Measurements from ENCODE around the gene SETBP1. TPM values are rescaled to one million over a fixed set of nuclear protein-coding genes. Genes with fewer than 3 reads are reported as not detected.

The SETBP1 gene
- polyA plus RNA-seq, 2 donors, result 1.5 to 1.6 TPM

- Histone ChIP-seq H3K4me1 (ENCODE audit: control insufficient read depth in 2 of 2, insufficient read depth in 2 of 2, low read length in 1 of 2) (peaks cover 2 to 3% of the 10 kb centered on the region in 2 donors), H3K36me3 (ENCODE audit: control insufficient read depth in 2 of 2, insufficient read depth in 2 of 2, low read length in 1 of 2) (no peaks in the 10 kb centered on the region), H3K4me3 (ENCODE audit: low read depth in 1 of 2, low read length in 2 of 2) (no peak overlapping the region), H3K9me3 (ENCODE audit: control insufficient read depth in 2 of 2, insufficient read depth in 1 of 2, low read depth in 1 of 2, low read length in 1 of 2) (no peaks in the 10 kb centered on the region), H3K27ac (ENCODE audit: low read depth in 2 of 2, low read length in 1 of 2) (peak overlapping the region in 1 of 2 donors; percentile 58), H3K27me3 (ENCODE audit: control insufficient read depth in 1 of 2, insufficient read depth in 2 of 2, low read length in 2 of 2) (no peaks in the 10 kb centered on the region)
- 42 to 56% methylated on average over 5 of the region's 5 CpGs for WGBS, 2 donors
Observed at GRCh38 chr18:44700652-44701051, 20.0 kb downstream of the SETBP1 start.

GRCh38 chr18:44701227-44701626, 20.5 kb downstream of the SETBP1 start:
- Histone ChIP-seq H3K9me3 (ENCODE audit: control insufficient read depth in 2 of 2, insufficient read depth in 1 of 2, low read depth in 1 of 2, low read length in 1 of 2) (no peaks in the 10 kb centered on the region), H3K4me1 (ENCODE audit: control insufficient read depth in 2 of 2, insufficient read depth in 2 of 2, low read length in 1 of 2) (peaks cover 2 to 3% of the 10 kb centered on the region in 2 donors), H3K36me3 (ENCODE audit: control insufficient read depth in 2 of 2, insufficient read depth in 2 of 2, low read length in 1 of 2) (no peaks in the 10 kb centered on the region), H3K27ac (ENCODE audit: low read depth in 2 of 2, low read length in 1 of 2) (peak overlapping the region; percentile 50 to 58), H3K4me3 (ENCODE audit: low read depth in 1 of 2, low read length in 2 of 2) (no peak overlapping the region), H3K27me3 (ENCODE audit: control insufficient read depth in 1 of 2, insufficient read depth in 2 of 2, low read length in 2 of 2) (no peaks in the 10 kb centered on the region)
- WGBS, 2 donors, result 88% methylated on average over 10 of the region's 10 CpGs

DNA sequence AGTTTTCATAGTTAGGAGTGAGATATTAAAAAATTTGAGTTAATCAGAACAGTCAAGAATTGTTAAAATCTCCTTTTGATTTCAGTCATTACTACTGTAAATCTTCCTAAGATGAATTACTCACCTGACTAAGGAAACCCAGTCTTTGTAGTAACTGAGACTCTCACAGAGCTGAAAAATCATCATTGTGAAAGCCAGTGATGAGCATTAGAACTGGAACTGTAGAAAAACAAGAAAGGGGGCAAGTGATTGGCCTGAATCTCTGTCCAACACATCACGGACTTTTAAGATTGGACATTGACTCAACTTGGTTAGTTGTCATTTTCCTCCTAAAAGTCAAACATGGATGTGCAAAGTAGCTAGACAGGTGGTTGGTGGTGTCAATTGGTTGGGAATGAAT, 21.9 kb downstream of the SETBP1 start:
- no peak overlapping the region for H3K27ac ChIP-seq (ENCODE audit: low read depth in 2 of 2, low read length in 1 of 2)
- no peaks in the 10 kb centered on the region for H3K27me3 ChIP-seq (ENCODE audit: control insufficient read depth in 1 of 2, insufficient read depth in 2 of 2, low read length in 2 of 2)
- no peaks in the 10 kb centered on the region for H3K36me3 ChIP-seq (ENCODE audit: control insufficient read depth in 2 of 2, insufficient read depth in 2 of 2, low read length in 1 of 2)
- peaks cover 2 to 3% of the 10 kb centered on the region in 2 donors for H3K4me1 ChIP-seq (ENCODE audit: control insufficient read depth in 2 of 2, insufficient read depth in 2 of 2, low read length in 1 of 2)
- no peak overlapping the region for H3K4me3 ChIP-seq (ENCODE audit: low read depth in 1 of 2, low read length in 2 of 2)
- 93 to 94% methylated on average over 1 of the region's 1 CpG for WGBS, 2 donors
- H3K9me3 ChIP-seq (ENCODE audit: control insufficient read depth in 2 of 2, insufficient read depth in 1 of 2, low read depth in 1 of 2, low read length in 1 of 2), result no peaks in the 10 kb centered on the region

GRCh38 chr18:44704135-44704789, 23.6 kb downstream of the SETBP1 start:
- Histone ChIP-seq H3K4me3 (ENCODE audit: low read depth in 1 of 2, low read length in 2 of 2) (no peak overlapping the region), H3K4me1 (ENCODE audit: control insufficient read depth in 2 of 2, insufficient read depth in 2 of 2, low read length in 1 of 2) (peaks cover 3 to 6% of the 10 kb centered on the region in 2 donors), H3K27ac (ENCODE audit: low read depth in 2 of 2, low read length in 1 of 2) (no peak overlapping the region), H3K27me3 (ENCODE audit: control insufficient read depth in 1 of 2, insufficient read depth in 2 of 2, low read length in 2 of 2) (no peaks in the 10 kb centered on the region), H3K9me3 (ENCODE audit: control insufficient read depth in 2 of 2, insufficient read depth in 1 of 2, low read depth in 1 of 2, low read length in 1 of 2) (no peaks in the 10 kb centered on the region), H3K36me3 (ENCODE audit: control insufficient read depth in 2 of 2, insufficient read depth in 2 of 2, low read length in 1 of 2) (no peaks in the 10 kb centered on the region)
- 85 to 96% methylated on average over 1 of the region's 1 CpG for WGBS, 2 donors

- H3K9me3 ChIP-seq (ENCODE audit: control insufficient read depth in 2 of 2, insufficient read depth in 1 of 2, low read depth in 1 of 2, low read length in 1 of 2), result no peaks in the 10 kb centered on the region
- H3K4me1 ChIP-seq (ENCODE audit: control insufficient read depth in 2 of 2, insufficient read depth in 2 of 2, low read length in 1 of 2), result peaks cover 3 to 6% of the 10 kb centered on the region in 2 donors
- WGBS, 2 donors, result 80 to 84% methylated on average over 2 of the region's 2 CpGs
- no peak overlapping the region for H3K27ac ChIP-seq (ENCODE audit: low read depth in 2 of 2, low read length in 1 of 2)
- no peaks in the 10 kb centered on the region for H3K36me3 ChIP-seq (ENCODE audit: control insufficient read depth in 2 of 2, insufficient read depth in 2 of 2, low read length in 1 of 2)
- no peak overlapping the region for H3K4me3 ChIP-seq (ENCODE audit: low read depth in 1 of 2, low read length in 2 of 2)
- H3K27me3 ChIP-seq (ENCODE audit: control insufficient read depth in 1 of 2, insufficient read depth in 2 of 2, low read length in 2 of 2), result no peaks in the 10 kb centered on the region
Observed at GRCh38 chr18:44705075-44705675, 24.5 kb downstream of the SETBP1 start.

DNA sequence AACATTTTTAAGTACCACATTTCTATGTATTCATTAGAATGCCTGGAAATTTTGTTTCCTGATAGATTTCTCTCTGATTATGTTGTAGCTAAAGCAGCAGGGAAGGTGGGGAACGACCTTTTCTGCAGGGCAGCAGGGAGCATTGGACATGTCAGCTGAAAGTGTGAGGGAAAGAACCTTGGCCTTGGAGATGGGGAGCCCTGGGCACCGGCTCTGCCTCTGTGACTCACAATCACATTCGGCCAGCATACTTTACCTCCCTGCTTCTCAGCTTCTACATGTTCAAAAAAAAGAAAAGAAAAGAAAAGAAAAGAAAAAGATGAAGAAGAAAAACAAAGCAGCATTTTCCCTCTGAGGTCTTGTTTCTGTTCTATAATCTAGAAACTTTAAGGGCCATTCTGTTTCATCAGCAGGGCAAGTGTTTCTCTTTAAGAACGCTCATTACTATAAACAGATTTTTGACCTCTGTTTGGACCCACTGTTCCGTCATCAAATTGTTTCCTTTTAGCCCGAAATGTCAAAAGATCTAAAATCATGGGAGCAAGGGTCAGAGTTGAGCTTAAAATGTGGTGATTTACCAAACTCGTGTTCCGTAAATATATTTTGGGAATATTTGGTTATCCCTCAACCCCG, 27.9 kb downstream of the SETBP1 start:
- Histone ChIP-seq H3K36me3 (ENCODE audit: control insufficient read depth in 2 of 2, insufficient read depth in 2 of 2, low read length in 1 of 2) (no peaks in the 10 kb centered on the region), H3K9me3 (ENCODE audit: control insufficient read depth in 2 of 2, insufficient read depth in 1 of 2, low read depth in 1 of 2, low read length in 1 of 2) (no peaks in the 10 kb centered on the region), H3K4me1 (ENCODE audit: control insufficient read depth in 2 of 2, insufficient read depth in 2 of 2, low read length in 1 of 2) (peaks cover 0 to 4% of the 10 kb centered on the region in 2 donors), H3K4me3 (ENCODE audit: low read depth in 1 of 2, low read length in 2 of 2) (no peak overlapping the region), H3K27ac (ENCODE audit: low read depth in 2 of 2, low read length in 1 of 2) (peak overlapping the region in 1 of 2 donors; percentile 57), H3K27me3 (ENCODE audit: control insufficient read depth in 1 of 2, insufficient read depth in 2 of 2, low read length in 2 of 2) (no peaks in the 10 kb centered on the region)
- WGBS, 2 donors, result 59 to 67% methylated on average over 9 of the region's 9 CpGs

DNA sequence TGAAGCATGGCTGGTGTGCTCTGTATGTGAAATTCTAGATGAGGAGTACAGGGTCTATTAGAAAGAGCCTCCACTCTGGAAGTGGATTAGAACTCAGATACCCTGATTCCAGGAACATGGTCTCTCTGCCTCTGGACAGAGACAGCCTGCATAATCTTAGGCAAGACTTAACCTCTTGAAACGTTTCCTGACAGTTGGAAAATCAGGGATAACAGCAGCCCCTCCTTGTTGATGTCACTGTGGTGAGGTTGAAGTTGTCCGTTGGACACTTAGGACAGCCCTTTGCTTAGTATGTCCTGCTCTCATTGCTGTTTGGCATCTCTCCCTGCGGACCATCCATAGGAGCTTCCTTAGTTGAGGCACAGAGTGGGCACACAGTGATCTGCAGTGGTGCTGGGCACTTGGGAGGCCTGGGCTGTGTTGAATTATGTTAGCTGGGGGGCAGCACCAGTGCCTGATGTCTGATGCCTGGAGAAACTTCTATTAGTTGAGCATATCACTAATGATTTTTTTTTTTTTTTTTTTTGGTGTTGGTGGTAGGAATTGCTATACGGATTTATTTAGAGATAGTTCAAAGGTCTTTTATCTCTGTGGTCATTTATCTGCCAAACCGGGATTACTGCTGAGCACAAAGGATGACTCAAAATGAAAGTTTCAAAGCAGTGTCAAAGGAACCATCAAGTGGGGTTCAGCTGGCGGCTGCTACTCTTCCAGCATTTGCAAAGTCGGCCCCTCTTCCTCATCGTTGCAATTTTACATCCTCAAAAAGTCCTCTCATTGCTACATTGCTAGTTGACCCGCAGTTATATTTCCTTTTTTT, 28.8 kb downstream of the SETBP1 start:
- no peaks in the 10 kb centered on the region for H3K9me3 ChIP-seq (ENCODE audit: control insufficient read depth in 2 of 2, insufficient read depth in 1 of 2, low read depth in 1 of 2, low read length in 1 of 2)
- H3K36me3 ChIP-seq (ENCODE audit: control insufficient read depth in 2 of 2, insufficient read depth in 2 of 2, low read length in 1 of 2), result no peaks in the 10 kb centered on the region
- H3K27ac ChIP-seq (ENCODE audit: low read depth in 2 of 2, low read length in 1 of 2), result peak overlapping the region; percentile 57 to 66
- H3K4me1 ChIP-seq (ENCODE audit: control insufficient read depth in 2 of 2, insufficient read depth in 2 of 2, low read length in 1 of 2), result peaks cover 0 to 4% of the 10 kb centered on the region in 2 donors
- no peaks in the 10 kb centered on the region for H3K27me3 ChIP-seq (ENCODE audit: control insufficient read depth in 1 of 2, insufficient read depth in 2 of 2, low read length in 2 of 2)
- no peak overlapping the region for H3K4me3 ChIP-seq (ENCODE audit: low read depth in 1 of 2, low read length in 2 of 2)
- WGBS, 2 donors, result 44 to 60% methylated on average over 9 of the region's 9 CpGs

- WGBS, 2 donors, result 94 to 96% methylated on average over 8 of the region's 8 CpGs
Observed at GRCh38 chr18:44710931-44711330, 30.2 kb downstream of the SETBP1 start.

GRCh38 chr18:44712025-44712424, 31.3 kb downstream of the SETBP1 start:
- WGBS, 2 donors, result 83 to 86% methylated on average over 2 of the region's 2 CpGs

More at GRCh38 chr18:44710931-44711330, 30.2 kb downstream of the SETBP1 start:
- Histone ChIP-seq H3K27me3 (ENCODE audit: control insufficient read depth in 1 of 2, insufficient read depth in 2 of 2, low read length in 2 of 2) (no peaks in the 10 kb centered on the region), H3K9me3 (ENCODE audit: control insufficient read depth in 2 of 2, insufficient read depth in 1 of 2, low read depth in 1 of 2, low read length in 1 of 2) (no peaks in the 10 kb centered on the region), H3K4me1 (ENCODE audit: control insufficient read depth in 2 of 2, insufficient read depth in 2 of 2, low read length in 1 of 2) (peaks cover 0 to 6% of the 10 kb centered on the region in 2 donors), H3K36me3 (ENCODE audit: control insufficient read depth in 2 of 2, insufficient read depth in 2 of 2, low read length in 1 of 2) (no peaks in the 10 kb centered on the region), H3K4me3 (ENCODE audit: low read depth in 1 of 2, low read length in 2 of 2) (no peak overlapping the region), H3K27ac (ENCODE audit: low read depth in 2 of 2, low read length in 1 of 2) (peak overlapping the region in 1 of 2 donors; percentile 35)

More at GRCh38 chr18:44712025-44712424, 31.3 kb downstream of the SETBP1 start:
- no peak overlapping the region for H3K4me3 ChIP-seq (ENCODE audit: low read depth in 1 of 2, low read length in 2 of 2)
- no peaks in the 10 kb centered on the region for H3K27me3 ChIP-seq (ENCODE audit: control insufficient read depth in 1 of 2, insufficient read depth in 2 of 2, low read length in 2 of 2)
- H3K36me3 ChIP-seq (ENCODE audit: control insufficient read depth in 2 of 2, insufficient read depth in 2 of 2, low read length in 1 of 2), result no peaks in the 10 kb centered on the region
- no peaks in the 10 kb centered on the region for H3K9me3 ChIP-seq (ENCODE audit: control insufficient read depth in 2 of 2, insufficient read depth in 1 of 2, low read depth in 1 of 2, low read length in 1 of 2)
- H3K4me1 ChIP-seq (ENCODE audit: control insufficient read depth in 2 of 2, insufficient read depth in 2 of 2, low read length in 1 of 2), result peaks cover 0 to 9% of the 10 kb centered on the region in 2 donors
- no peak overlapping the region for H3K27ac ChIP-seq (ENCODE audit: low read depth in 2 of 2, low read length in 1 of 2)
